Lower leg skin (tissue), 3 donors: ENCODE results near the gene MAT1A.

ENCODE experiments used
- POLR2A ChIP-seq, 2 donors: fragments of 450-650 bp; IDR thresholded peaks; one replicate each; pipeline ENCODE4 v1.6.1; 2016 to 2017; ENCODE audit warnings: antibody characterized with exemption in 2 of 2, mild to moderate bottlenecking in 1 of 2, moderate library complexity in 1 of 2
- TF ChIP-seq, protein P1 (sequence below), 3 donors: fragments of 450-650 bp; IDR thresholded peaks; one replicate each; pipeline ENCODE4 v1.5.1; 2016; ENCODE audit warnings: antibody characterized with exemption in 3 of 3, mild to moderate bottlenecking in 3 of 3, moderate library complexity in 2 of 3

DNA sequence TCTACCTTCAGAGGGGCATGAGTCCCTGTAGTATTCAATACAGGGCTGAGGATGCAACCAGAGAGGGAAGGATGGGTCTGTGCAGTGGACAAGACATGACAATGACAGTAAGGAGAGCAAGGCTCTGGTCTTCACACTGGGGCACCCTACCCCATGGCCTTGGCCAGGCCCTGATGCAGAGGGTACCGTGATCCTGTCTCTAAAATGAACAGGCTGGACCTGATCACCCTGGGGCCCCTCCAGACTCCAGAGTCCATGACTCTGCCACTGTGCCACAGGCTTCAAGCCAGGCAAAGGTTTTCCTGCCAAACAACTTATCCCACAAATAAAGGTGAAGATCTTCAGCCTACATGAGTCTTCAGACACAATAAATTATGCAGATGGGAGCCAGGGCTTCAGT lies 4.9 kb downstream of the MAT1A start:
- TF ChIP-seq, protein P1, sequence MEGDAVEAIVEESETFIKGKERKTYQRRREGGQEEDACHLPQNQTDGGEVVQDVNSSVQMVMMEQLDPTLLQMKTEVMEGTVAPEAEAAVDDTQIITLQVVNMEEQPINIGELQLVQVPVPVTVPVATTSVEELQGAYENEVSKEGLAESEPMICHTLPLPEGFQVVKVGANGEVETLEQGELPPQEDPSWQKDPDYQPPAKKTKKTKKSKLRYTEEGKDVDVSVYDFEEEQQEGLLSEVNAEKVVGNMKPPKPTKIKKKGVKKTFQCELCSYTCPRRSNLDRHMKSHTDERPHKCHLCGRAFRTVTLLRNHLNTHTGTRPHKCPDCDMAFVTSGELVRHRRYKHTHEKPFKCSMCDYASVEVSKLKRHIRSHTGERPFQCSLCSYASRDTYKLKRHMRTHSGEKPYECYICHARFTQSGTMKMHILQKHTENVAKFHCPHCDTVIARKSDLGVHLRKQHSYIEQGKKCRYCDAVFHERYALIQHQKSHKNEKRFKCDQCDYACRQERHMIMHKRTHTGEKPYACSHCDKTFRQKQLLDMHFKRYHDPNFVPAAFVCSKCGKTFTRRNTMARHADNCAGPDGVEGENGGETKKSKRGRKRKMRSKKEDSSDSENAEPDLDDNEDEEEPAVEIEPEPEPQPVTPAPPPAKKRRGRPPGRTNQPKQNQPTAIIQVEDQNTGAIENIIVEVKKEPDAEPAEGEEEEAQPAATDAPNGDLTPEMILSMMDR (IDR thresholded peaks at IDR 0.05), result no peak
- no peak for TF ChIP-seq POLR2A (IDR thresholded peaks at IDR 0.05)
